SK-N-SH treated with all-trans-retinoic acid at 6 μM for 48 hours (cell line): ENCODE results near the gene ADAMTS13.

Experiments
- ESRRG ChIP-seq: fragments of 250-450 bp; sonication (Bioruptor Pico); IDR thresholded peaks from 2 replicates; pipeline ENCODE4 v1.6.1; 2021; ENCODE audit warnings: mild to moderate bottlenecking
- GLIS3 ChIP-seq: fragments of 250-450 bp; sonication (Bioruptor Pico); IDR thresholded peaks from 2 replicates; pipeline ENCODE4 v1.5.0; 2020; ENCODE audit warnings: mild to moderate bottlenecking, moderate library complexity
- TOX ChIP-seq: fragments of 250-450 bp; sonication (Bioruptor Pico); IDR thresholded peaks from 2 replicates; pipeline ENCODE4 v1.8.0; 2021; ENCODE audit warnings: mild to moderate bottlenecking, moderate library complexity, borderline replicate concordance
- ZFP3 ChIP-seq: fragments of 250-450 bp; sonication (Bioruptor Pico); IDR thresholded peaks from 2 replicates; pipeline ENCODE4 v1.5.0; 2020; ENCODE audit warnings: mild to moderate bottlenecking, moderate library complexity
- ZFP30 ChIP-seq: fragments of 450-650 bp; formaldehyde crosslinking; IDR thresholded peaks from 2 replicates; pipeline ENCODE4 v1.5.0; 2022; ENCODE audit warnings: mild to moderate bottlenecking, moderate library complexity
- TF ChIP-seq, protein P1 (sequence below): fragments of 250-450 bp; sonication (Bioruptor Pico); IDR thresholded peaks from 2 replicates; pipeline ENCODE4 v1.5.0; 2020; ENCODE audit warnings: mild to moderate bottlenecking, moderate library complexity
- TF ChIP-seq, protein P2 (sequence below): fragments of 250-450 bp; sonication (Bioruptor Pico); IDR thresholded peaks from 2 replicates; pipeline ENCODE4 v1.8.0; 2020; ENCODE audit warnings: mild to moderate bottlenecking, moderate library complexity, borderline replicate concordance

GRCh38 chr9:133452562-133452961, 30.4 kb downstream of the ADAMTS13 start:
- TF ChIP-seq, protein P1, sequence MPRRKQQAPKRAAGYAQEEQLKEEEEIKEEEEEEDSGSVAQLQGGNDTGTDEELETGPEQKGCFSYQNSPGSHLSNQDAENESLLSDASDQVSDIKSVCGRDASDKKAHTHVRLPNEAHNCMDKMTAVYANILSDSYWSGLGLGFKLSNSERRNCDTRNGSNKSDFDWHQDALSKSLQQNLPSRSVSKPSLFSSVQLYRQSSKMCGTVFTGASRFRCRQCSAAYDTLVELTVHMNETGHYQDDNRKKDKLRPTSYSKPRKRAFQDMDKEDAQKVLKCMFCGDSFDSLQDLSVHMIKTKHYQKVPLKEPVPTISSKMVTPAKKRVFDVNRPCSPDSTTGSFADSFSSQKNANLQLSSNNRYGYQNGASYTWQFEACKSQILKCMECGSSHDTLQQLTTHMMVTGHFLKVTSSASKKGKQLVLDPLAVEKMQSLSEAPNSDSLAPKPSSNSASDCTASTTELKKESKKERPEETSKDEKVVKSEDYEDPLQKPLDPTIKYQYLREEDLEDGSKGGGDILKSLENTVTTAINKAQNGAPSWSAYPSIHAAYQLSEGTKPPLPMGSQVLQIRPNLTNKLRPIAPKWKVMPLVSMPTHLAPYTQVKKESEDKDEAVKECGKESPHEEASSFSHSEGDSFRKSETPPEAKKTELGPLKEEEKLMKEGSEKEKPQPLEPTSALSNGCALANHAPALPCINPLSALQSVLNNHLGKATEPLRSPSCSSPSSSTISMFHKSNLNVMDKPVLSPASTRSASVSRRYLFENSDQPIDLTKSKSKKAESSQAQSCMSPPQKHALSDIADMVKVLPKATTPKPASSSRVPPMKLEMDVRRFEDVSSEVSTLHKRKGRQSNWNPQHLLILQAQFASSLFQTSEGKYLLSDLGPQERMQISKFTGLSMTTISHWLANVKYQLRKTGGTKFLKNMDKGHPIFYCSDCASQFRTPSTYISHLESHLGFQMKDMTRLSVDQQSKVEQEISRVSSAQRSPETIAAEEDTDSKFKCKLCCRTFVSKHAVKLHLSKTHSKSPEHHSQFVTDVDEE (CRISPR knock-in tag), result no peak
- TF ChIP-seq ZFP3, result no peak
- TF ChIP-seq ESRRG (CRISPR knock-in tag), result no peak
- TF ChIP-seq ZFP30, result no peak
- TF ChIP-seq, protein P2, sequence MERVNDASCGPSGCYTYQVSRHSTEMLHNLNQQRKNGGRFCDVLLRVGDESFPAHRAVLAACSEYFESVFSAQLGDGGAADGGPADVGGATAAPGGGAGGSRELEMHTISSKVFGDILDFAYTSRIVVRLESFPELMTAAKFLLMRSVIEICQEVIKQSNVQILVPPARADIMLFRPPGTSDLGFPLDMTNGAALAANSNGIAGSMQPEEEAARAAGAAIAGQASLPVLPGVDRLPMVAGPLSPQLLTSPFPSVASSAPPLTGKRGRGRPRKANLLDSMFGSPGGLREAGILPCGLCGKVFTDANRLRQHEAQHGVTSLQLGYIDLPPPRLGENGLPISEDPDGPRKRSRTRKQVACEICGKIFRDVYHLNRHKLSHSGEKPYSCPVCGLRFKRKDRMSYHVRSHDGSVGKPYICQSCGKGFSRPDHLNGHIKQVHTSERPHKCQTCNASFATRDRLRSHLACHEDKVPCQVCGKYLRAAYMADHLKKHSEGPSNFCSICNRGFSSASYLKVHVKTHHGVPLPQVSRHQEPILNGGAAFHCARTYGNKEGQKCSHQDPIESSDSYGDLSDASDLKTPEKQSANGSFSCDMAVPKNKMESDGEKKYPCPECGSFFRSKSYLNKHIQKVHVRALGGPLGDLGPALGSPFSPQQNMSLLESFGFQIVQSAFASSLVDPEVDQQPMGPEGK (CRISPR knock-in tag), result no peak
- no peak for TF ChIP-seq TOX (CRISPR knock-in tag)
- no peak for TF ChIP-seq GLIS3 (CRISPR knock-in tag)
